Stimulated activated CD8-positive, alpha-beta memory T cell treated with anti-CD3 and anti-CD28 coated beads, Interleukin-7, amount 100 ng/mL, for 4 hours (primary cell): ENCODE results near the gene LHFPL3.

Experiments used
- DNase-seq, 2 donors: peaks; one replicate each; pipeline ENCODE4 v3.0.0-alpha.2; 2020; ENCODE audit warnings: low read depth in 2 of 2

The LHFPL3 gene

GRCh38 chr7:104795616-104796398 lies 467.4 kb downstream of the LHFPL3 start:
- no peak for DNase-seq

DNA sequence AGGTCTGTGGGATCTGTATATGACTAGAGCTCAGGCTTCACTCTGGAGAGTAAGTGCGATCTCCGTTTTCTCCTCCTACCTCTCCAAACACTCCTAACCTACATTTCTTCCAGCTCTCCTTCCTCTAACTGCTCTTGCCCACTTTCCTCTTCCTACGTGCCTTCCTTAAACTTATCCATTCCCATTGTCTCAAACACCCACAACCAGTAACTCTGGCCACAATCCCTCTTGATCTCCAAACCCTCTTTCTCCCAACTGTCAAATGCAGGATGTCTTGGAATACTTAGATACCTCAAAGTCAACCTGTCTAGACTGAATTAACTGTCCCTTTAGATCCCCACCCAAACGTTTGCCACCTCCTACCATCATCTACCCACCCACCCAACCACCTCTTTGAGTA lies 471.9 kb downstream of the LHFPL3 start:
- no peak for DNase-seq

GRCh38 chr7:104801022-104801421 lies 472.6 kb downstream of the LHFPL3 start:
- DNase-seq = no peak

- no peak for DNase-seq
Measured at GRCh38 chr7:104803931-104804330, 475.5 kb downstream of the LHFPL3 start.

DNA sequence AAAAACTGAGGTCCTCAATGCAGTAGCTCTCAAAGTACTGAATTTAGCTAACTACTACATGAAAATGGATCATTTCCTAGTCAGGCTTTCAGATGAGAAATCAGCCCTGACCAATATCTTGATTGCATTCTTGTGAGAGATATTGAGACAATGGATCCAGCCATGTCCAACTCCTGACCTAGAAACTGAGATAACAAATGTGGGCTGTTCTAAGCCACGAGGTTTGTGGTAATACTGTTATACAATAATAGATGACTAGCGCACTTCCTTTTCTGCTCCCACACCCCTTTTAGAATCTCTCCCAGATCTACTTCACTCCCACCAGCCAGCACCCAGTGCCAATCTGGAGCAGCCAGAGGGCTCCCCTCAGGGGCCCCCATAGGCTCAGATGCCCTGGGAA lies 476.3 kb downstream of the LHFPL3 start:
- no peak for DNase-seq

GRCh38 chr7:104805449-104806317 lies 477.3 kb downstream of the LHFPL3 start:
- DNase-seq = no peak

- DNase-seq = no peak
Measured at GRCh38 chr7:104807671-104808070, 479.3 kb downstream of the LHFPL3 start.

DNA sequence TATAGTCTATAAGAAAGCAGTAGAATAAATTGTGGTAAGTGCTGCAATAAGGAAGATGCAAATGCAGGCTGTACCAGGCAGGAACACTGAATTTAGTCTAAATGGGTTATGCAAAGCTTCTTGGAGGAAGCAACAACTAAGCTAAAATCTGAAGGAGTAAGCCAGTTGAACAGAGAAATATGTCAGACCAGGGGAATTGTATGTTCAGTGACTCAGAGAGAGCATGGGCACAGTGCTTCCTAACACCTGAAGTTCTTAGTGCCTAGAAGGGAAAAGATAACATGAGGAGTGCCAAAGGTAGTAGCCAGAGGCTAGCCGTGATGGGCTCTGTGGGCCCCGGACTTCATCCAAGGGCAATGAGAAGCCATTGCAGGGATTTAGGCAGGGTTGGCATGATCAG lies 481.5 kb downstream of the LHFPL3 start:
- DNase-seq = no peak

- no peak for DNase-seq
Measured at GRCh38 chr7:104814126-104814525, 485.7 kb downstream of the LHFPL3 start.

GRCh38 chr7:104814671-104815400 lies 486.4 kb downstream of the LHFPL3 start:
- no peak for DNase-seq

DNA sequence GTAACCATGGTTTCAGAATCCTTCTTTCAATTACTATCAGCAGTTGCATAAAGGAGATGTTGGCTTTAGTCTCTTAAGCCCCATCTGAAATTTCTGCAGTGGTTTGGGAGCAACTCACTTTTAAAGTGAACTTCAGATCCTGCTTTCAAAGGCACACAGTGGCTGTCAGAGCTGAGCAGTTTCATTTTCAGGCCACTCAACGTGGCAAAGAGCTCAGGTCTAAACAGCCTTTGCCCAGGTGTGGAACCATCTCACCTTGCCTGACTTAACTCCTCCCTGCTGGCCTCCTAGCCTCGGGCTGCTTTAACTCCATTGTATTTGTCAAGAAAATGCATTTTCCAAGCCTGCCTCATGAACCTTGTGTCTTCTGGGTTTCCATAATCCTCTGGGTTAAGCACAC lies 488.1 kb downstream of the LHFPL3 start:
- DNase-seq = no peak

DNA sequence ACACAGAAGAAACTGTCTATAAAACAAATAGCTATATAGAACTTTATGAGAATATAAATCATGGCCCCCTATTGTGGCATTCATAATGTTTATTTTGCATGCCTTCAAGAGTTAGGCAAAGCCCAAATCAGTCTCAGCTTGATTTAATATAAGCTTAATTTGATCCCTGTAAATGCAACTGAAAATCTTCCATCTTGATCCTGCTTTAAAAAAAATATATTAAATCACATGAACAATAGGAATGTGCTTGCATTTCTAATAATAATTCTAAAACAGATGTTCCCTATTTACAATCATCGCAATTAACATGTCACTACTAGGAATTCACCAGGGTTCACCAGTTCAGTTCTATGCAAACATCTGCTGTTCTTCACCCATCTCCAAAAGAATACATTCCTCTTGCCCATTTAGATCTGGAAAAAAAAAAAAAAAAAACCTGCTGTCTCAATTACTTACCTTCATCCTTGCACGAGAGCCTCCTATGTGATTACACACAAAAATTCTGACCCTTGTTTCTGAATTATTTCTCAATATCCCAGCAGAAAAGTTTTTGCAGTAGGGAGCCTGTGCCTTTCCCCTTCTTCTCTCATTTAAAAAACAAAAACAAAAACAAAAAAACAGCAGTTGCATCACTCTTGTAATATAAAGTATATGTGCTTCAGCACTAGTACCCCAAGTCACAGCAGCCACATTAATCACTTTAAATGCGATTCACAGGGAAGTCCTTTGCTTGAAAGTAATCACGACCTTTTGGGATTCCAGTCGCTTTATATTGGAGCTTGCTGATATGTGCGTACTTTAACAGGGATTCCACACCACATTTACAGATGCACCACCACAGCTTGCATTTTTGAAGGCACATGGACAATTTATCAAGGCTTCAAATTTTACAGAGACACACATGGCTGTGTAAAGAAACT lies 490.8 kb downstream of the LHFPL3 start:
- DNase-seq = no peak

DNA sequence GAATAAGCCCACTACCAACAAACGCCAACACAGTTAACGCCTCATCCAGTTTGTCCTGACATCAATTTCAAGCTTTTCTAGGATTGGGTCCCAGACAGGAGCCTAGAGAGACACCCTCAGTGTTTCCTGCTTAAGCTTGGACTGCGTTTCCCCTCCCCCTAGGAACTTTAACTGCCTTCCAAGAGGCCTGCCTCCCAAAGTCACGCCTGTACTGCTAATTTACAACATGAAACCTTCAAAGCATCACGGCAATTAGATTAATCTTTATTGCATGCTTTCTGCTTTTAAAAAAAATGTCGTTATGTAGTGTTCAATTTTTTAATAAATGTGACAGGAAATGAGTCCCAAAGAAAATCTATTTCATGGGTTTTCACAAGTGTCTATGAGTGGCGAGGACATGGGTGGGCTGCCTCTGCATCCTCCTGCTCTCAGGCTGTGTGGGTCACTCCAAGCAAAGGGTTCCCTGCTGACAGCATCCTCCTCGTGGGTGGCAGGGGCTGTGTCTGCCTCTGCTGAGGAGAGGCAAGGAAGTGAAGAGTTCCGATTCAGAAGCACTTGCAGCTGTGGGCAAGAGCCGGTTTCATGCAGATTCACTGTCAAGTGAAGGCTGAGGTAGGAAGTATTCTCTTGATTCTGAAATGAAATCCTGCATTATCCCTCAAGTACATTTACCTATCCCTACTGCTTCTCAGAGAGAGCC lies 492.6 kb downstream of the LHFPL3 start:
- DNase-seq = no peak

GRCh38 chr7:104823177-104823576 lies 494.8 kb downstream of the LHFPL3 start:
- no peak for DNase-seq

DNA sequence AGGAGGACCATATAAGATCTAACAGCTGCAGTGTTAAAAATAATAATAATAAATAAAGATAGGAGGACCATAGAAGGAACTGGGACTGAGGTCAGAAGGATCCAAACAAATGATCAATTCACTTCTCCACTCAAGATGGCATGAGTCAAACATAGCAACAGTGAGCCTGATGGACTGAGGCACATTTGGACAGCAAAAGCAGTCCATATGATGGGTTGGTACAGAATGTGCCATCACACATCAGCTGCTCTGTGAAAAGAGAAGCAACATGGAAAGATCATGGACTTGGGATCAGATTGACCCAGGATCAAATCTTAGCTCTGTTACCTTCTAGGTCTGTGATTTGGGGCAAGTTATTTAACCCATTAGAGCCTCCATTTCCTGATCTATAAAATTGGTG lies 496.7 kb downstream of the LHFPL3 start:
- DNase-seq = no peak

GRCh38 chr7:104826135-104826534 lies 497.7 kb downstream of the LHFPL3 start:
- DNase-seq = no peak

- no peak for DNase-seq
Measured at GRCh38 chr7:104836976-104837375, 508.6 kb downstream of the LHFPL3 start.

DNA sequence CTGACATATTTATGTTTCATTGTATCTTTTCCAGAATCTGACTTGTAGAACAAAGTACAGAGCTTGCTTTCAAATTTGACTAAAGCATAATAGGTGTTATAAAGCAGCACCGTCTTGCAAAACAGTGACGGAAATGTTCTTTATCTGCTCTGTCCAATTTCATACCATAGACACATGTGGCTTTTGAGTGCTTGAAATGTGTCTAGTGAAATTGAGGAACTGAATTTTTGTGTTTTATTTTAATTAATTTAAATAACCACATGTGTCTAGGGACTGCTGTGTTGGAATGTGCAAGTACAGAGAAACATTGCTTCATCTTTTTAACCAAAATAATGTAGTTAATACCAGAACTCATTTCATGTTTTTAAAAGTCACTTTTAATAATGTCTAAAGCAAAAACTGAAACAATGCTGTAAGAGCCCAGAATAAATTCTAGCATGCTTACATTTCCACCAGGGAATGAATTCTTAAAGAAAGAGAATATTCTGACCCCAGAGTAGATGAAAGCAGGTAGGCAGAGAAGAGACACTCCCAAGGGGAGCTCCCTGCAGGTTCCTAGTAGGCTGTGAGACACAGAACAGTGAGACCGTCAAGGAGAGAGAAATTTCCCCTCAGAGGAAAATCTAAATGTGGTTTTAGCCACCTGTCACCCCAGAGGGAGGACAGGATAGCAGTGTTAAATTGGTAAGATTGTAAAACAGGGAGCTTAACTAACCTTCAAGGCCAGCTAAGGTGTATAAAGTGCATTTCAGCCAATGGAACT lies 510.3 kb downstream of the LHFPL3 start:
- no peak for DNase-seq

GRCh38 chr7:104839842-104840241 lies 511.4 kb downstream of the LHFPL3 start:
- no peak for DNase-seq

DNA sequence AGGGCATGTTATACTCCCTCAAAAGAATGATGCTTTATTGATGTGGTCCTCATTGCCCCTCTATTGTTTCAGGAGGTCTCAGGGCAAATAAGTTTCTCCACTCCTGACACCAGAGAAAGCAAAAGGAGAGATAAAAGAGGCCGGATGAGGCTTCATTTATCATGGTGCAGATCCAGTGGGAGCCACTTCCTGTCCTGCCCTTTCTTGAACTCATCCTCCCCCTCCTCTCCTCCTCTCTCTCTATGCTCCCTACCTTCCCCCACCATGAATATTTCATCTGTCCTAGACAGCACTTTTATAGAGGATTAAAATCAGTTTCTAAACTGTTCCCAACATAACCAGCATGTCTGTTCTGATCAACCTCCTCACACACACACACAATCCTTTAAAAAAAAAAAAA lies 513.4 kb downstream of the LHFPL3 start:
- DNase-seq = no peak
